MM.1S (cell line): ENCODE results near the gene PCIF1.

Source experiments
- CTCF ChIP-seq: fragments of 300-600 bp; sonication (generic); IDR thresholded peaks from 2 replicates; pipeline ENCODE4 v1.5.1; 2016; ENCODE audit warnings: antibody characterized with exemption, low read length, mixed read lengths
- EZH2 ChIP-seq: fragments of 300-600 bp; sonication (generic); optimal IDR thresholded peaks from 2 replicates; pipeline ENCODE3; 2017; ENCODE audit warnings: low read depth, mild to moderate bottlenecking, antibody characterized with exemption, low read length, mixed read lengths
- EZH2phosphoT487 ChIP-seq: fragments of 300-600 bp; sonication (generic); IDR thresholded peaks from 2 replicates; pipeline ENCODE4 v1.6.1; 2018; ENCODE audit warnings: antibody characterized with exemption, low read length

- no peak for TF ChIP-seq EZH2phosphoT487
- no peak for TF ChIP-seq CTCF
- no peak for TF ChIP-seq EZH2
These were observed 46.8 kb downstream of the PCIF1 start for GRCh38 chr20:45981261-45981660.
